Activated T-helper 1 cell treated with anti-CD3 and anti-CD28 coated beads, Interleukin-2, amount 50 U/mL, for 16 hours (primary cell): ENCODE measurements around the gene FANCC.

Experiments
- DNase-seq, 2 donors: peaks; one replicate each; pipeline ENCODE4 v3.0.0-alpha.2; 2020; ENCODE audit warnings: low read depth in 1 of 2, low spot score in 1 of 2

The FANCC gene

GRCh38 chr9:95049761-95050160, 267.7 kb downstream of the FANCC start:
- DNase-seq, result no peak
